Lung (tissue), 12 donors: Measurements from ENCODE around the gene PTAFR. TPM values are rescaled to one million over a fixed set of nuclear protein-coding genes. Genes with fewer than 3 reads are reported as not detected.

ENCODE experiments used
- ATAC-seq: fragments of 200-7000 bp; cut with Tn5 transposase; one replicate; pipeline ENCODE4 v1.9.1; 2020; ENCODE audit warnings: moderate number of reproducible peaks; ENCODE audit not compliant: insufficient read depth, low FRiP score
- DNase-seq, 3 donors: peaks; one replicate each; pipeline ENCODE4 v3.0.0-alpha.2; 2013 to 2017
- H3K27ac ChIP-seq, 2 donors: one replicate each; pipeline ENCODE4 v1.5.1; 2013; ENCODE audit warnings: mild to moderate bottlenecking in 2 of 2, moderate library complexity in 2 of 2, control low read depth in 1 of 2, inconsistent platforms in 1 of 2, low read depth in 1 of 2, low read length in 1 of 2
- H3K27me3 ChIP-seq, 3 donors: one replicate each; pipeline ENCODE4 v1.5.1; 2013; ENCODE audit warnings: low read length in 2 of 3; ENCODE audit not compliant: control insufficient read depth in 3 of 3, insufficient read depth in 3 of 3
- H3K36me3 ChIP-seq, 4 donors: one replicate each; pipeline ENCODE4 v1.5.1; 2013; ENCODE audit warnings: low read length in 4 of 4, mild to moderate bottlenecking in 1 of 4, moderate library complexity in 1 of 4; ENCODE audit not compliant: control insufficient read depth in 4 of 4, insufficient read depth in 4 of 4
- H3K4me1 ChIP-seq, 5 donors: one replicate each; pipeline ENCODE4 v1.5.1; 2013; ENCODE audit warnings: low read length in 5 of 5, mild to moderate bottlenecking in 2 of 5, moderate library complexity in 1 of 5; ENCODE audit not compliant: control insufficient read depth in 5 of 5, insufficient read depth in 5 of 5
- H3K4me3 ChIP-seq: one replicate; pipeline ENCODE4 v1.5.1; 2013; ENCODE audit warnings: mild to moderate bottlenecking, control low read depth, moderate library complexity
- H3K9ac ChIP-seq, 2 donors: one replicate each; pipeline ENCODE4 v1.5.1; 2013; ENCODE audit warnings: low read length in 2 of 2, control low read depth in 1 of 2; ENCODE audit not compliant: insufficient read depth in 1 of 2
- H3K9me3 ChIP-seq, 4 donors: one replicate each; pipeline ENCODE4 v1.5.1; 2013; ENCODE audit warnings: low read length in 3 of 4, mild to moderate bottlenecking in 1 of 4, moderate library complexity in 1 of 4; ENCODE audit not compliant: control insufficient read depth in 4 of 4, insufficient read depth in 3 of 4
- CTCF ChIP-seq: IDR thresholded peaks from 2 replicates; pipeline ENCODE4 v1.5.1; 2012; ENCODE audit warnings: mild to moderate bottlenecking; ENCODE audit errors: control extremely low read depth, extremely low read depth
- WGBS, 2 donors: extraction: QIAGEN DNeasy Blood & Tissue Kit; methylation state at CpG; one replicate each; pipeline ENCODE4 v1.1.7; 2013; 5-methylcytosine and 5-hydroxymethylcytosine counted together
- polyA plus RNA-seq, 2 donors: library from polyadenylated mRNA; stranded (reverse); fragments of 200-250 nt; gene quantifications; one replicate each; pipeline ENCODE4 v1.2.1, GENCODE V29; 2013
- total RNA-seq, 2 donors: library from RNA; depleted of rRNA in 1 of 2; stranded (reverse); fragments of >200 nt in 1 of 2; gene quantifications; one replicate each; pipeline ENCODE4 v1.2.1, GENCODE V29; 2014 to 2021
- donor health status: control.
- donor health status: control.
- donor health status: Bipolar disorder and iron deficiency.
- donor health status: healthy.
- donor health status: DM: yes; HTN: yes; CAD: no.

Gene PTAFR
- total and polyA plus RNA-seq, 4 donors, result 7.7 to 93.6 (median 23.3) TPM

- H3K4me1 ChIP-seq, result no peaks in the 10 kb centered on the region
- H3K36me3 ChIP-seq, result no peaks in the 10 kb centered on the region
- peak overlapping the region in 1 of 2 donors; percentile 69 for H3K27ac ChIP-seq
- no peak overlapping the region for H3K4me3 ChIP-seq
- H3K9ac ChIP-seq, result no peak overlapping the region
- no peak for TF ChIP-seq CTCF
- H3K9me3 ChIP-seq, result no peaks in the 10 kb centered on the region
- ATAC-seq (no peak), DNase-seq (no peak)
- 74 to 78% methylated on average over 3 of the region's 3 CpGs for WGBS, 2 donors
- no peaks in the 10 kb centered on the region for H3K27me3 ChIP-seq
These were observed 63.3 kb downstream of the PTAFR start for GRCh38 chr1:28113242-28113572.

- Histone ChIP-seq H3K4me1 (no peaks in the 10 kb centered on the region), H3K27ac (peak overlapping the region in 1 of 2 donors; percentile 74), H3K9me3 (no peaks in the 10 kb centered on the region), H3K36me3 (no peaks in the 10 kb centered on the region), H3K4me3 (no peak overlapping the region), H3K9ac (no peak overlapping the region), H3K27me3 (no peaks in the 10 kb centered on the region)
- DNase-seq, result no peak
- peak; percentile 30 for ATAC-seq
- no peak for TF ChIP-seq CTCF
- WGBS, 2 donors, result 53 to 68% methylated on average over 5 of the region's 5 CpGs
These were observed 63.9 kb downstream of the PTAFR start for GRCh38 chr1:28112388-28113241.

GRCh38 chr1:28111157-28111556, 65.3 kb downstream of the PTAFR start:
- Histone ChIP-seq H3K36me3 (no peaks in the 10 kb centered on the region), H3K27me3 (no peaks in the 10 kb centered on the region), H3K9me3 (no peaks in the 10 kb centered on the region), H3K4me3 (no peak overlapping the region), H3K27ac (no peak overlapping the region), H3K9ac (no peak overlapping the region), H3K4me1 (peaks cover 0 to 2% (median 0%) of the 10 kb centered on the region in 5 donors)
- ATAC-seq, result no peak
- 30 to 82% methylated on average over 2 of the region's 2 CpGs for WGBS, 2 donors
- TF ChIP-seq CTCF, result no peak
- no peak for DNase-seq

- WGBS, 2 donors, result 75 to 96% methylated on average over 1 of the region's 1 CpG
- peak overlapping the region in 1 of 2 donors; percentile 66 for H3K27ac ChIP-seq
These were observed 65.9 kb downstream of the PTAFR start for GRCh38 chr1:28110555-28110954.

More at GRCh38 chr1:28110555-28110954, 65.9 kb downstream of the PTAFR start:
- DNase-seq (no peak), ATAC-seq (no peak)
- H3K9me3 ChIP-seq, result no peaks in the 10 kb centered on the region
- H3K36me3 ChIP-seq, result no peaks in the 10 kb centered on the region
- no peak for TF ChIP-seq CTCF
- H3K9ac ChIP-seq, result no peak overlapping the region
- no peak overlapping the region for H3K4me3 ChIP-seq
- H3K27me3 ChIP-seq, result no peaks in the 10 kb centered on the region
- peaks cover 0 to 2% (median 0%) of the 10 kb centered on the region in 5 donors for H3K4me1 ChIP-seq
